ENCODE data around the gene JUNB.

Gene JUNB

GRCh38 chr19:12828494-12828893 lies 37.2 kb downstream of the JUNB start:
- DNase-seq (ENCODE audit: insufficient read length) (no peak), FAIRE-seq (no peak)
- TF ChIP-seq POLR2A (IDR thresholded peaks at IDR 0.05; ENCODE audit: low read depth, low read length) = no peak
- no peak for TF ChIP-seq POLR2AphosphoS5 (IDR thresholded peaks at IDR 0.05; ENCODE audit: low read depth, low read length)
- no peak for TF ChIP-seq TAF1 (IDR thresholded peaks at IDR 0.05; ENCODE audit: borderline replicate concordance, low read depth, low read length)

GRCh38 chr19:12833418-12833737 lies 42.1 kb downstream of the JUNB start:
- no peak for TF ChIP-seq POLR2AphosphoS5 (IDR thresholded peaks at IDR 0.05; ENCODE audit: low read depth, low read length)
- TF ChIP-seq TAF1 (IDR thresholded peaks at IDR 0.05; ENCODE audit: borderline replicate concordance, low read depth, low read length) = no peak
- TF ChIP-seq POLR2A (IDR thresholded peaks at IDR 0.05; ENCODE audit: low read depth, low read length) = no peak
- FAIRE-seq (no peak), DNase-seq (ENCODE audit: insufficient read length) (no peak)

GRCh38 chr19:12833738-12834565 lies 42.7 kb downstream of the JUNB start:
- TF ChIP-seq POLR2AphosphoS5 (IDR thresholded peaks at IDR 0.05; ENCODE audit: low read depth, low read length) = no peak
- no peak for TF ChIP-seq POLR2A (IDR thresholded peaks at IDR 0.05; ENCODE audit: low read depth, low read length)
- no peak for TF ChIP-seq TAF1 (IDR thresholded peaks at IDR 0.05; ENCODE audit: borderline replicate concordance, low read depth, low read length)
- FAIRE-seq (no peak), DNase-seq (ENCODE audit: insufficient read length) (no peak)

- FAIRE-seq (no peak), DNase-seq (ENCODE audit: insufficient read length) (no peak)
- no peak for TF ChIP-seq POLR2A (IDR thresholded peaks at IDR 0.05; ENCODE audit: low read depth, low read length)
- TF ChIP-seq TAF1 (IDR thresholded peaks at IDR 0.05; ENCODE audit: borderline replicate concordance, low read depth, low read length) = no peak
- no peak for TF ChIP-seq POLR2AphosphoS5 (IDR thresholded peaks at IDR 0.05; ENCODE audit: low read depth, low read length)
Observed at GRCh38 chr19:12834566-12834943, 43.3 kb downstream of the JUNB start, which contains the start of gene RTBDN. Gene RTBDN (minus strand): TSS chr19:12834579. CDS start chr19:12829979, 4,600 bp downstream.

GRCh38 chr19:12834976-12835757 lies 43.9 kb downstream of the JUNB start:
- no peak for TF ChIP-seq TAF1 (IDR thresholded peaks at IDR 0.05; ENCODE audit: borderline replicate concordance, low read depth, low read length)
- no peak for TF ChIP-seq POLR2AphosphoS5 (IDR thresholded peaks at IDR 0.05; ENCODE audit: low read depth, low read length)
- no peak for TF ChIP-seq POLR2A (IDR thresholded peaks at IDR 0.05; ENCODE audit: low read depth, low read length)
- DNase-seq (ENCODE audit: insufficient read length) (no peak), FAIRE-seq (no peak)

- no peak for DNase-seq (ENCODE audit: insufficient read length)
- no peak for FAIRE-seq
- TF ChIP-seq POLR2A (IDR thresholded peaks at IDR 0.05; ENCODE audit: low read depth, low read length) = no peak
- TF ChIP-seq TAF1 (IDR thresholded peaks at IDR 0.05; ENCODE audit: borderline replicate concordance, low read depth, low read length) = no peak
- no peak for TF ChIP-seq POLR2AphosphoS5 (IDR thresholded peaks at IDR 0.05; ENCODE audit: low read depth, low read length)
Observed at GRCh38 chr19:12836529-12836863, 45.2 kb downstream of the JUNB start.

GRCh38 chr19:12837225-12837624 lies 45.9 kb downstream of the JUNB start:
- no peak for TF ChIP-seq POLR2AphosphoS5 (IDR thresholded peaks at IDR 0.05; ENCODE audit: low read depth, low read length)
- no peak for TF ChIP-seq POLR2A (IDR thresholded peaks at IDR 0.05; ENCODE audit: low read depth, low read length)
- no peak for TF ChIP-seq TAF1 (IDR thresholded peaks at IDR 0.05; ENCODE audit: borderline replicate concordance, low read depth, low read length)
- no peak for FAIRE-seq
- no peak for DNase-seq (ENCODE audit: insufficient read length)

GRCh38 chr19:12838182-12838885 lies 47.0 kb downstream of the JUNB start, which contains the start of gene MAST1:
Gene MAST1 (plus strand): TSS chr19:12838515. CDS start chr19:12838573, 58 bp downstream.
- FAIRE-seq (peak; percentile 70), DNase-seq (ENCODE audit: insufficient read length) (peak; percentile 73)
- no peak for TF ChIP-seq TAF1 (IDR thresholded peaks at IDR 0.05; ENCODE audit: borderline replicate concordance, low read depth, low read length)
- no peak for TF ChIP-seq POLR2A (IDR thresholded peaks at IDR 0.05; ENCODE audit: low read depth, low read length)
- no peak for TF ChIP-seq POLR2AphosphoS5 (IDR thresholded peaks at IDR 0.05; ENCODE audit: low read depth, low read length)

- no peak for TF ChIP-seq POLR2AphosphoS5 (IDR thresholded peaks at IDR 0.05; ENCODE audit: low read depth, low read length)
- no peak for TF ChIP-seq POLR2A (IDR thresholded peaks at IDR 0.05; ENCODE audit: low read depth, low read length)
- TF ChIP-seq TAF1 (IDR thresholded peaks at IDR 0.05; ENCODE audit: borderline replicate concordance, low read depth, low read length) = no peak
- DNase-seq (ENCODE audit: insufficient read length) (no peak), FAIRE-seq (no peak)
Observed at GRCh38 chr19:12838886-12839756, 47.8 kb downstream of the JUNB start.
